B cell (primary cell): ENCODE measurements around the gene SMURF1. TPM values are rescaled to one million over a fixed set of nuclear protein-coding genes. Genes with fewer than 3 reads are reported as not detected.

ENCODE experiments used
- ATAC-seq: fragments of 200-7000 bp; cut with Tn5 transposase; one replicate; pipeline ENCODE4 v1.10.0; 2021; ENCODE audit warnings: low read depth, mild to moderate bottlenecking, moderate number of reproducible peaks, moderate library complexity
- CTCF ChIA-PET: fragments of 350-600 bp; sonication (Branson Sonifier 250); formaldehyde crosslinking; loops from one replicate; lab custom pipeline; 2021; ENCODE audit warnings: antibody characterized with exemption, inconsistent platforms; lab: Charles Lee
- POLR2A ChIA-PET: fragments of 350-600 bp; sonication (Branson Sonifier 250); formaldehyde crosslinking; loops from one replicate; lab custom pipeline; 2021; ENCODE audit warnings: antibody characterized with exemption; lab: Charles Lee
- DNase-seq: peaks from one replicate; pipeline ENCODE4 v3.0.0; 2013
- H2AFZ ChIP-seq: 2 replicates; pipeline ENCODE4 v1.6.1; 2012; ENCODE audit warnings: mild to moderate bottlenecking, low read depth, low read length; ENCODE audit not compliant: insufficient read depth, poor library complexity, severe bottlenecking
- H3K27ac ChIP-seq, 2 donors: 1 replicate in 1 of 2; 2 replicates in 1 of 2; pipeline ENCODE4 v1.5.1; 2012 to 2013; ENCODE audit warnings: low read length in 2 of 2, mild to moderate bottlenecking in 2 of 2, moderate library complexity in 1 of 2
- H3K27me3 ChIP-seq, 4 experiments: fragments of 200-600 bp in 1 of 4; sonication (generic) in 1 of 4; replicated peaks in 1 of 4; 1 replicate in 2 of 4; 2 replicates in 2 of 4; pipeline versions ENCODE4 v1.6.1 to v1.7.0; 2013 to 2016; ENCODE audit warnings: low read length in 3 of 4, mild to moderate bottlenecking in 2 of 4, mixed read lengths in 1 of 4, moderate library complexity in 1 of 4; ENCODE audit not compliant: insufficient read depth in 4 of 4, control insufficient read depth in 3 of 4; ENCODE audit errors: control extremely low read depth in 1 of 4
- H3K36me3 ChIP-seq, 2 experiments: replicated peaks in 1 of 2; 1 replicate in 1 of 2; 2 replicates in 1 of 2; pipeline versions ENCODE4 v1.6.1 to v1.7.1; 2013; ENCODE audit warnings: low read length in 1 of 2; ENCODE audit not compliant: insufficient read depth in 2 of 2, control insufficient read depth in 1 of 2; ENCODE audit errors: control extremely low read depth in 1 of 2, extremely low read depth in 1 of 2
- H3K4me1 ChIP-seq, 2 donors: fragments of 200-600 bp in 1 of 2; sonication (generic) in 1 of 2; 1 replicate in 1 of 2; 2 replicates in 1 of 2; pipeline versions ENCODE4 v1.5.1 to v1.6.1; 2013 to 2017; ENCODE audit warnings: low read length in 2 of 2; ENCODE audit not compliant: control insufficient read depth in 2 of 2, insufficient read depth in 2 of 2
- H3K4me2 ChIP-seq: replicated peaks from 2 replicates; pipeline ENCODE3; 2012; ENCODE audit warnings: mild to moderate bottlenecking, low read depth, low read length; ENCODE audit not compliant: poor library complexity, severe bottlenecking
- H3K4me3 ChIP-seq, 5 experiments: fragments of 200-600 bp in 1 of 5; sonication (generic) in 1 of 5; 1 replicate in 3 of 5; 2 replicates in 2 of 5; pipeline versions ENCODE4 v1.5.1 to v1.7.0; 2011 to 2016; ENCODE audit warnings: low read length in 4 of 5, mild to moderate bottlenecking in 4 of 5, low read depth in 2 of 5, control low read depth in 1 of 5, moderate library complexity in 1 of 5; ENCODE audit not compliant: insufficient read depth in 1 of 5; ENCODE audit errors: control extremely low read depth in 1 of 5, extremely low read depth in 1 of 5
- H3K79me2 ChIP-seq: fragments of 200-600 bp; sonication (generic); one replicate; pipeline ENCODE4 v1.6.0; 2016; ENCODE audit warnings: low read length; ENCODE audit not compliant: control insufficient read depth, insufficient read depth
- H3K9ac ChIP-seq: fragments of 200-600 bp; sonication (generic); 2 replicates; pipeline ENCODE4 v1.6.1; 2017; ENCODE audit warnings: mild to moderate bottlenecking, low read length, moderate library complexity
- H3K9me3 ChIP-seq, 3 donors: one replicate each; pipeline versions ENCODE4 v1.6.1 to v1.7.1; 2013; ENCODE audit warnings: low read length in 2 of 3; ENCODE audit not compliant: control insufficient read depth in 2 of 3, insufficient read depth in 1 of 3; ENCODE audit errors: control extremely low read depth in 1 of 3
- H4K20me1 ChIP-seq: 2 replicates; pipeline ENCODE4 v1.6.0; 2012; ENCODE audit warnings: mild to moderate bottlenecking, low read length; ENCODE audit not compliant: insufficient read depth, control insufficient read depth, poor library complexity, severe bottlenecking
- H3K27ac Mint-ChIP-seq: one replicate; pipeline ENCODE4 v1.8.0; 2021; ENCODE audit warnings: mixed read lengths
- H3K27me3 Mint-ChIP-seq: one replicate; pipeline ENCODE4 v1.8.0; 2021; ENCODE audit warnings: mixed read lengths
- H3K4me1 Mint-ChIP-seq: one replicate; pipeline ENCODE4 v1.8.0; 2021; ENCODE audit warnings: mixed read lengths
- H3K4me3 Mint-ChIP-seq: one replicate; pipeline ENCODE4 v1.8.0; 2021; ENCODE audit warnings: mixed read lengths
- H3K9me3 Mint-ChIP-seq: one replicate; pipeline ENCODE4 v1.8.0; 2022; ENCODE audit warnings: mixed read lengths; ENCODE audit not compliant: insufficient read depth
- EZH2 ChIP-seq: IDR thresholded peaks from 2 replicates; pipeline ENCODE4 v1.6.1; 2012; ENCODE audit warnings: borderline replicate concordance, low read depth, mild to moderate bottlenecking, moderate library complexity, low read length; ENCODE audit not compliant: insufficient read depth, poor library complexity, severe bottlenecking
- WGBS: methylation state at CpG from one replicate; pipeline ENCODE4 v1.1.5; 2013; ENCODE audit warnings: missing lambda C conversion rate; ENCODE audit not compliant: insufficient coverage; 5-methylcytosine and 5-hydroxymethylcytosine counted together
- intact Hi-C: fragments of 100-400 bp; cut with micrococcal nuclease; formaldehyde crosslinking; loops from one replicate; pipeline ENCODE4 v1.10.0; 2022
- polyA plus RNA-seq: library from polyadenylated mRNA; depleted of rRNA; stranded (reverse); fragments of >200 nt; gene quantifications from 2 replicates; pipeline ENCODE4 v1.2.3, GENCODE V29; 2012
- total RNA-seq, 2 donors: library from RNA; stranded (reverse); fragments of 120-200 nt in 1 of 2; gene quantifications; 1 replicate in 1 of 2; 2 replicates in 1 of 2; pipeline versions ENCODE4 v1.2.3 to v1.2.4, GENCODE V29; 2013 to 2022
- TF ChIP-seq, protein P1 (sequence below): fragments of 200-600 bp; IDR thresholded peaks from one replicate; pipeline ENCODE4 v1.8.0; 2022; ENCODE audit warnings: antibody characterized with exemption, mild to moderate bottlenecking

SMURF1 gene
- total and polyA plus RNA-seq, 2 donors (not counting 1 experiment from before 2014, with no cell fraction given) = 7.5 to 28.6 TPM

DNA sequence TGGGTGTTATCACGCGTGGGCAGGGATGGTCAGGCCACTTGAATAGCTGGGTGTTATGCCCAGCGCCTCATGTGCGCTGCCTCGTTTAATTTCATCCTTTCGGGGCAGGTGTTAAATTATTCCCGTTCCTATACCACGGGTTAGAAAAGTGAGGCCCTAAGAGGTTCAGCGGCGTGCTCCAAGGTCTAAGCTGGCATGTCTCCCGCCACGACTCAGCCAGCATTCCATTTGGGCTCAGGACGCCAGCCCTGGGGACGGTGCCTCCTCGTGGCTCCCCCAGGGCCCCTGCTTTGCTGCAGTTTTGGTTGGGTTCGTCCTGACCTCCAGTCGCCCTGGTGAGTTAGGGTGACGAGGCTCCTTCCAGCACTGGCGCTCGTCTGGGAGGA, 141.1 kb downstream of the SMURF1 start:
- H3K9ac ChIP-seq = no peak overlapping the region
- intact Hi-C loops = no loop called here
- no peak overlapping the region for H3K4me3 ChIP-seq
- no peak overlapping the region for H3K4me2 ChIP-seq
- CTCF ChIA-PET = no interaction called here
- no peaks in the 10 kb centered on the region for H3K4me1 ChIP-seq
- no peaks in the 10 kb centered on the region for H3K79me2 ChIP-seq
- ATAC-seq (no peak), DNase-seq (no peak)
- Mint-ChIP-seq H3K4me3 (no peak overlapping the region), H3K4me1 (peaks cover 7% of the 10 kb centered on the region), H3K9me3 (no peaks in the 10 kb centered on the region), H3K27ac (peak overlapping the region; percentile 10), H3K27me3 (no peaks in the 10 kb centered on the region)
- no peak for TF ChIP-seq EZH2
- POLR2A ChIA-PET = no interaction called here
- H3K36me3 ChIP-seq = peaks cover 0 to 66% of the 10 kb centered on the region in 2 experiments
- no peak overlapping the region for H3K27ac ChIP-seq
- no peaks in the 10 kb centered on the region for H3K9me3 ChIP-seq
- H2AFZ ChIP-seq = no peak overlapping the region
- no peaks in the 10 kb centered on the region for H3K27me3 ChIP-seq
- H4K20me1 ChIP-seq = no peaks in the 10 kb centered on the region
- WGBS = 98% methylated on average over 18 of the region's 20 CpGs

DNA sequence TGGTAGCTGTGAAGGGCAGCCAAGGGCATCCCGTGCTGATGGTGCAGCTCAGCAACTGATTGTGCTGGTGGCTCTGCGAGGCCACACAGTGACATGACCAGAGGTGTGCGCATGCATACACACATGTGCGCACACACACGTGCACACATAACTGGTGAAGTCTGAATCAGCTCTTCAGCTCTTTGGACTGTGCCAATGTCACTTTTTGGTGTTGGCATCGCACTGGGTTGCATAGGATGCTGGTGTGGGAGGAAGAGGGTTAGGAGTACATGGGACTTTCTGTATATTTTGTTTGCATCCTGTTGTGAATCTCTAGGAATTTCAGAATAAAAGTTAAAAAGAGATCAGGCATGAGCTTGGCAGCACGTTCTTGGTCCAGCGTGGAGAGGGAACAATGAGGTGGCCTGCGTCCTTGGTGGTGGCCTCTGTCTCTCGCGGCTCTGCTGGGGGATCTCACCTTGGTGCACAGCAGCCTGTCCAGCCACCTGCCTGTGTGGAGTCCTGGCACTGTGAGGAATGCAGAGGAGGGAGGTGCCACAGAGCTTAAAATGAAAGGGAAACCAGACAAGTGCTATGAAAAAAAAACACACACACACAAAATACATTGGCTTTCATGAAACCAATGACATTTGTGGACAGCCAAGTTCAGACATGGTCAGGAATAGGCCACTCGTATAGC, 141.6 kb downstream of the SMURF1 start:
- Histone ChIP-seq H3K4me2 (no peak overlapping the region), H3K4me1 (no peaks in the 10 kb centered on the region), H4K20me1 (no peaks in the 10 kb centered on the region), H3K36me3 (peaks cover 0 to 69% of the 10 kb centered on the region in 2 experiments), H3K27ac (no peak overlapping the region), H3K27me3 (no peaks in the 10 kb centered on the region), H2AFZ (no peak overlapping the region), H3K4me3 (no peak overlapping the region), H3K9me3 (no peaks in the 10 kb centered on the region), H3K9ac (no peak overlapping the region), H3K79me2 (no peaks in the 10 kb centered on the region)
- CTCF ChIA-PET = no interaction called here
- 97% methylated on average over 12 of the region's 12 CpGs for WGBS
- Mint-ChIP-seq H3K4me3 (no peak overlapping the region), H3K27ac (no peak overlapping the region), H3K4me1 (peaks cover 7% of the 10 kb centered on the region), H3K9me3 (no peaks in the 10 kb centered on the region), H3K27me3 (no peaks in the 10 kb centered on the region)
- no peak for TF ChIP-seq EZH2
- TF ChIP-seq, protein P1, sequence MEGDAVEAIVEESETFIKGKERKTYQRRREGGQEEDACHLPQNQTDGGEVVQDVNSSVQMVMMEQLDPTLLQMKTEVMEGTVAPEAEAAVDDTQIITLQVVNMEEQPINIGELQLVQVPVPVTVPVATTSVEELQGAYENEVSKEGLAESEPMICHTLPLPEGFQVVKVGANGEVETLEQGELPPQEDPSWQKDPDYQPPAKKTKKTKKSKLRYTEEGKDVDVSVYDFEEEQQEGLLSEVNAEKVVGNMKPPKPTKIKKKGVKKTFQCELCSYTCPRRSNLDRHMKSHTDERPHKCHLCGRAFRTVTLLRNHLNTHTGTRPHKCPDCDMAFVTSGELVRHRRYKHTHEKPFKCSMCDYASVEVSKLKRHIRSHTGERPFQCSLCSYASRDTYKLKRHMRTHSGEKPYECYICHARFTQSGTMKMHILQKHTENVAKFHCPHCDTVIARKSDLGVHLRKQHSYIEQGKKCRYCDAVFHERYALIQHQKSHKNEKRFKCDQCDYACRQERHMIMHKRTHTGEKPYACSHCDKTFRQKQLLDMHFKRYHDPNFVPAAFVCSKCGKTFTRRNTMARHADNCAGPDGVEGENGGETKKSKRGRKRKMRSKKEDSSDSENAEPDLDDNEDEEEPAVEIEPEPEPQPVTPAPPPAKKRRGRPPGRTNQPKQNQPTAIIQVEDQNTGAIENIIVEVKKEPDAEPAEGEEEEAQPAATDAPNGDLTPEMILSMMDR = no peak
- intact Hi-C loops = no loop called here
- DNase-seq (no peak), ATAC-seq (no peak)
- POLR2A ChIA-PET = no interaction called here
